K562 (cell line): ENCODE data around the gene PTPMT1. TPM values are rescaled to one million over a fixed set of nuclear protein-coding genes. Genes with fewer than 3 reads are reported as not detected.

Experiments
- ATAC-seq: fragments of 200-7000 bp; cut with Tn5 transposase; 3 replicates; pipeline ENCODE4 v1.9.1; 2020; ENCODE audit warnings: moderate library complexity
- BruUV-seq: library from RNA; stranded (reverse); fragments of 400-500 nt; replicated peaks from 2 replicates; lab custom pipeline; 2021; lab: Mats Ljungman, UMichigan
- CTCF ChIA-PET: fragments of 300-600 bp; formaldehyde crosslinking; extraction: SDS; loops from one replicate; lab custom pipeline; 2021; ENCODE audit warnings: low intra/inter-chr PET ratio; lab: Yijun Ruan, JAX
- POLR2A ChIA-PET: fragments of 300-600, 350-650 bp; sonication (Branson Sonifier 250); formaldehyde crosslinking; extraction: SDS; loops from one replicate; lab custom pipeline; 2021; ENCODE audit warnings: antibody characterized with exemption, inconsistent platforms; lab: Yijun Ruan, JAX
- DNase-seq, 4 experiments: peaks; one replicate each; pipeline versions ENCODE4 v3.0.0 to v3.0.0-alpha.2; 2011 to 2018; ENCODE audit warnings: low spot score in 3 of 4, mixed read lengths in 3 of 4; ENCODE audit errors: extremely low read depth in 1 of 4
- FAIRE-seq: peaks from 2 replicates; lab custom pipeline; 2011; peaks lifted over from hg19 to GRCh38; lab: Jason Lieb, UNC
- H2AFZ ChIP-seq: 2 replicates; pipeline ENCODE4 v1.6.0; 2011; ENCODE audit warnings: low read depth, low read length, control low read depth, inconsistent platforms
- H3K27ac ChIP-seq: fragments of 200-600 bp; 3 replicates; pipeline ENCODE4 v1.8.0; 2011; ENCODE audit warnings: low read depth, mild to moderate bottlenecking, control low read depth, inconsistent platforms, low read length, moderate library complexity, mixed read lengths; ENCODE audit errors: extremely low read depth
- H3K27me3 ChIP-seq, 2 experiments: fragments of 300-600 bp in 1 of 2; 2 replicates in 1 of 2; 3 replicates in 1 of 2; pipeline versions ENCODE4 v1.6.0 to v1.8.0; 2011; ENCODE audit warnings: inconsistent platforms in 2 of 2, low read length in 2 of 2, mild to moderate bottlenecking in 1 of 2, mixed read lengths in 1 of 2, moderate library complexity in 1 of 2; ENCODE audit not compliant: control insufficient read depth in 2 of 2, insufficient read depth in 2 of 2
- H3K36me3 ChIP-seq: fragments of 300-600 bp; 3 replicates; pipeline ENCODE4 v1.8.0; 2011; ENCODE audit warnings: mild to moderate bottlenecking, low read length, inconsistent platforms; ENCODE audit not compliant: control insufficient read depth, insufficient read depth
- H3K4me1 ChIP-seq, 2 experiments: fragments of 200-600 bp in 1 of 2; replicated peaks in 1 of 2; 2 replicates in 1 of 2; 3 replicates in 1 of 2; pipeline versions ENCODE4 v1.5.1 to v1.8.0; 2011; ENCODE audit warnings: inconsistent platforms in 2 of 2, low read length in 2 of 2, mild to moderate bottlenecking in 1 of 2, mixed read lengths in 1 of 2, moderate library complexity in 1 of 2; ENCODE audit not compliant: control insufficient read depth in 2 of 2, insufficient read depth in 2 of 2
- H3K4me2 ChIP-seq: 2 replicates; pipeline ENCODE4 v1.6.1; 2011; ENCODE audit warnings: low read length, control low read depth, inconsistent platforms, mixed read lengths; ENCODE audit not compliant: insufficient read depth
- H3K4me3 ChIP-seq: fragments of 200-600 bp; sonication (generic), shearing (Covaris generic); 2 replicates; pipeline ENCODE4 v1.5.1; 2016; ENCODE audit warnings: control low read depth, inconsistent platforms
- H3K79me2 ChIP-seq: fragments of 200-600 bp; 3 replicates; pipeline ENCODE4 v1.8.0; 2011; ENCODE audit warnings: low read length, inconsistent platforms; ENCODE audit not compliant: control insufficient read depth, insufficient read depth
- H3K9ac ChIP-seq, 2 experiments: 2 replicates each; pipeline versions ENCODE4 v1.6.0 to v1.6.1; 2011; ENCODE audit warnings: low read depth in 2 of 2, low read length in 2 of 2, control low read depth in 1 of 2, inconsistent platforms in 1 of 2, mild to moderate bottlenecking in 1 of 2, mixed read lengths in 1 of 2; ENCODE audit not compliant: insufficient read depth in 1 of 2
- H3K9me1 ChIP-seq: one replicate; pipeline ENCODE4 v1.6.0; 2011; ENCODE audit warnings: inconsistent platforms, mild to moderate bottlenecking, low read length, moderate library complexity; ENCODE audit not compliant: control insufficient read depth, insufficient read depth
- H3K9me3 ChIP-seq: replicated peaks from 2 replicates; pipeline ENCODE4 v1.5.1; 2011; ENCODE audit warnings: low read depth, low read length, inconsistent platforms; ENCODE audit not compliant: control insufficient read depth, insufficient read depth
- H4K20me1 ChIP-seq: replicated peaks from 2 replicates; pipeline ENCODE4 v1.6.1; 2011; ENCODE audit warnings: low read length, inconsistent platforms, mixed read lengths; ENCODE audit not compliant: control insufficient read depth, insufficient read depth
- EGR1 ChIP-seq: fragments of 450-650 bp; conservative IDR thresholded peaks from 2 replicates; pipeline ENCODE4 v1.6.1; 2017; ENCODE audit warnings: mild to moderate bottlenecking
- JUND ChIP-seq, 2 experiments: IDR thresholded peaks; 2 replicates in 1 of 2; 3 replicates in 1 of 2; pipeline ENCODE4 v1.6.1; 2011; ENCODE audit warnings: borderline replicate concordance in 2 of 2, low read depth in 2 of 2, low read length in 2 of 2, improper control_type of control experiment in 1 of 2, missing biosample characterization in 1 of 2, missing genetic modification characterization in 1 of 2, missing genetic modification reagents in 1 of 2
- NR2C1 ChIP-seq, 2 experiments: fragments of 450-650 bp; IDR thresholded peaks; 2 replicates each; pipeline ENCODE4 v1.6.1; 2017; ENCODE audit warnings: mild to moderate bottlenecking in 2 of 2, antibody characterized with exemption in 1 of 2, inconsistent platforms in 1 of 2, missing compliant biosample characterization in 1 of 2, missing genetic modification characterization in 1 of 2
- POLR2H ChIP-seq: IDR thresholded peaks from 2 replicates; pipeline ENCODE4 v1.6.1; 2016; ENCODE audit warnings: missing genetic modification characterization, low read depth, mild to moderate bottlenecking, control low read depth, missing compliant biosample characterization, moderate library complexity
- POLR3G ChIP-seq: IDR thresholded peaks from 2 replicates; pipeline ENCODE4 v1.6.1; 2011; ENCODE audit not compliant: insufficient read length, insufficient replicate concordance; ENCODE audit errors: extremely low read depth
- THAP7 ChIP-seq: fragments of 250-450 bp; sonication (Bioruptor Pico); IDR thresholded peaks from 2 replicates; pipeline ENCODE4 v1.5.0; 2021
- ZC3H4 ChIP-seq: sonication (generic); formaldehyde crosslinking; IDR thresholded peaks from 2 replicates; pipeline ENCODE4 v1.9.0; 2021; ENCODE audit warnings: missing genetic modification reagents, borderline replicate concordance
- ZFP1 ChIP-seq: fragments of 450-650 bp; formaldehyde crosslinking; IDR thresholded peaks from 2 replicates; pipeline ENCODE4 v1.4.0; 2020; ENCODE audit warnings: mild to moderate bottlenecking, mixed read lengths
- ZNF121 ChIP-seq: sonication (generic); formaldehyde crosslinking; conservative IDR thresholded peaks from 2 replicates; pipeline ENCODE4 v1.8.0; 2022; ENCODE audit warnings: missing genetic modification reagents
- ZNF23 ChIP-seq: fragments of 250-450 bp; sonication (Bioruptor Pico); IDR thresholded peaks from 2 replicates; pipeline ENCODE4 v1.4.0; 2020; ENCODE audit warnings: mild to moderate bottlenecking
- WGBS: fragments of 100-300 bp; shearing (Covaris generic); methylation state at CpG from one replicate; pipeline ENCODE4 v1.1.6; 2016; ENCODE audit warnings: low coverage, mixed read lengths; ENCODE audit not compliant: insufficient coverage; ENCODE audit errors: missing lambda C conversion rate; 5-methylcytosine and 5-hydroxymethylcytosine counted together
- in situ Hi-C: fragments of 300-500 bp; cut with MboI; formaldehyde crosslinking; loops from 4 replicates; pipeline ENCODE4 v1.15.0; 2018; ENCODE audit warnings: inconsistent platforms, mixed read lengths
- intact Hi-C: fragments of 100-400 bp; cut with micrococcal nuclease; formaldehyde crosslinking; loops from 2 replicates; pipeline ENCODE4 v1.14.2; 2022
- polyA plus RNA-seq, 8 experiments: library from polyadenylated mRNA; depleted of rRNA in 4 of 8; stranded (reverse) in 5 of 8; unstranded in 3 of 8; fragments of >200 nt; fragmentation: Nextera tagmentation in 2 of 8; fragmentation: Illumina TruSeq in 1 of 8; extraction: Ambion mirVana in 2 of 8; extraction: Trizol in 1 of 8; gene quantifications; 2 replicates each; pipeline versions ENCODE4 v1.2.1 to v1.2.3, GENCODE V29; 2011 to 2014; ENCODE audit warnings: inconsistent platforms in 1 of 8, missing spikeins in 1 of 8
- total RNA-seq, 7 experiments: library from RNA; depleted of rRNA in 6 of 7; stranded (reverse); fragments of >200 nt in 6 of 7; fragmentation: Illumina TruSeq in 2 of 7; extraction: Trizol in 2 of 7; gene quantifications; 2 replicates each; pipeline versions ENCODE4 v1.2.1 to v1.2.3, GENCODE V29; 2011 to 2021; ENCODE audit warnings: low replicate concordance in 1 of 7
- TF ChIP-seq, protein P1 (sequence below): fragments of 250-450 bp; sonication (Bioruptor Pico); IDR thresholded peaks from 2 replicates; pipeline ENCODE4 v1.8.0; 2021; ENCODE audit warnings: moderate library complexity, mild to moderate bottlenecking, inconsistent platforms

The PTPMT1 gene
- total and polyA plus RNA-seq, 9 of the 15 experiments (the other 6 are each of a cell fraction or from before 2014, with no cell fraction given), result 10.4 to 140 (median 67.2) TPM

DNA sequence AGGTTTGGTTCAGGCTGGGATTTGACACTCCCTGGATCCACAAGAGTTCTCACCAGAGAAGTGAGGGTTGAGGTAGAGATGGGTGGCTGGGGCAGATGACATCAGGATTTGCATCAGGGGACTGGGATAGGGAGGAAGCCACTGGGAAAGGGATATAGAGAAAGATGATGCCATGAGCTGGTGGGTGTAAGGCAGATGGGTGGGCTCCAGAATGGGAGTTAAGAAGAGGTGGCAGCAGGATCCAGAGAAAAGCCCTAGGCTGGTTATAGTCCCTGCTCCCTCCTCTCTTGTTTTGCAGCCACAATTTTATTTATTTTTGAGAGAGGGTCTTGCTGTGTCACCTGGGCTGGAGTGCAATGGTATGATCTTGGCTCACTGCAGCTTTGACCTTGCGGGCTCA lies 30.6 kb downstream of the PTPMT1 start:
- Histone ChIP-seq H3K27me3 (peaks cover 29 to 47% of the 10 kb centered on the region in 2 experiments), H2AFZ (no peak overlapping the region), H3K4me3 (no peak overlapping the region), H4K20me1 (no peaks in the 10 kb centered on the region), H3K27ac (no peak overlapping the region)
- BruUV-seq, result no TSS peak
- no peak for ATAC-seq
- POLR2A ChIA-PET, result interaction anchor here (1.3 to 6.2 kb wide), 3 partner anchors 10 to 15 kb away, joined by 3 to 35 read pairs (median 6); partner anchors contain the start of gene FAM180B
- WGBS, result 40% methylated on average over 1 of the region's 1 CpG
- intact Hi-C loops, result no loop called here
- no peak for TF ChIP-seq ZFP1 (CRISPR knock-in tag)
- no peak for TF ChIP-seq THAP7 (CRISPR knock-in tag)
- TF ChIP-seq ZNF23 (CRISPR knock-in tag), result no peak
- TF ChIP-seq JUND (IDR thresholded peaks at IDR 0.05; ENCODE audit: borderline replicate concordance, low read depth, low read length), result no peak
- TF ChIP-seq JUND (tag; IDR thresholded peaks at IDR 0.05; ENCODE audit: borderline replicate concordance, low read depth, low read length), result no peak
- no peak for TF ChIP-seq POLR2H (tag)
- TF ChIP-seq NR2C1 (IDR thresholded peaks at IDR 0.05), result no peak
- TF ChIP-seq NR2C1 (tag; IDR thresholded peaks at IDR 0.05), result no peak
- TF ChIP-seq POLR3G, result no peak
- no peak for TF ChIP-seq EGR1
- TF ChIP-seq ZC3H4 (CRISPR knock-in tag), result no peak
- TF ChIP-seq, protein P1, sequence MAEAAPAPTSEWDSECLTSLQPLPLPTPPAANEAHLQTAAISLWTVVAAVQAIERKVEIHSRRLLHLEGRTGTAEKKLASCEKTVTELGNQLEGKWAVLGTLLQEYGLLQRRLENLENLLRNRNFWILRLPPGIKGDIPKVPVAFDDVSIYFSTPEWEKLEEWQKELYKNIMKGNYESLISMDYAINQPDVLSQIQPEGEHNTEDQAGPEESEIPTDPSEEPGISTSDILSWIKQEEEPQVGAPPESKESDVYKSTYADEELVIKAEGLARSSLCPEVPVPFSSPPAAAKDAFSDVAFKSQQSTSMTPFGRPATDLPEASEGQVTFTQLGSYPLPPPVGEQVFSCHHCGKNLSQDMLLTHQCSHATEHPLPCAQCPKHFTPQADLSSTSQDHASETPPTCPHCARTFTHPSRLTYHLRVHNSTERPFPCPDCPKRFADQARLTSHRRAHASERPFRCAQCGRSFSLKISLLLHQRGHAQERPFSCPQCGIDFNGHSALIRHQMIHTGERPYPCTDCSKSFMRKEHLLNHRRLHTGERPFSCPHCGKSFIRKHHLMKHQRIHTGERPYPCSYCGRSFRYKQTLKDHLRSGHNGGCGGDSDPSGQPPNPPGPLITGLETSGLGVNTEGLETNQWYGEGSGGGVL, result no peak
- TF ChIP-seq ZNF121 (CRISPR knock-in tag), result no peak
- TF ChIP-seq, all 486 proteins: peak for 0
- Histone ChIP-seq H3K9me1 (peaks cover 7% of the 10 kb centered on the region), H3K9ac (no peak overlapping the region), H3K9me3 (no peaks in the 10 kb centered on the region), H3K79me2 (no peaks in the 10 kb centered on the region), H3K4me1 (peaks cover 0 to 7% of the 10 kb centered on the region in 2 experiments; a peak in 3 of 5 replicates), H3K36me3 (no peaks in the 10 kb centered on the region), H3K4me2 (no peak overlapping the region)
- DNase-seq, result no peak
- in situ Hi-C loops, result no loop called here
- CTCF ChIA-PET, result no interaction called here
- FAIRE-seq, result no peak
